Duodenal mucosa (tissue), 2 donors: ENCODE measurements around the gene RIPOR2.

Source experiments
- H3K27ac ChIP-seq: one replicate; pipeline ENCODE4 v1.7.0; 2013; ENCODE audit warnings: low read depth, low read length
- H3K27me3 ChIP-seq, 2 donors: one replicate each; pipeline ENCODE4 v1.7.0; 2013; ENCODE audit warnings: low read length in 2 of 2, control low read depth in 1 of 2; ENCODE audit not compliant: insufficient read depth in 2 of 2, control insufficient read depth in 1 of 2
- H3K36me3 ChIP-seq, 2 donors: one replicate each; pipeline ENCODE4 v1.7.0; 2013; ENCODE audit warnings: low read length in 2 of 2, control low read depth in 1 of 2; ENCODE audit not compliant: insufficient read depth in 2 of 2, control insufficient read depth in 1 of 2
- H3K4me1 ChIP-seq, 2 donors: one replicate each; pipeline ENCODE4 v1.7.0; 2013; ENCODE audit warnings: low read length in 2 of 2, control low read depth in 1 of 2; ENCODE audit not compliant: insufficient read depth in 2 of 2, control insufficient read depth in 1 of 2
- H3K4me3 ChIP-seq, 2 donors: one replicate each; pipeline ENCODE4 v1.7.0; 2013; ENCODE audit warnings: low read length in 2 of 2, low read depth in 1 of 2
- H3K9ac ChIP-seq, 2 donors: one replicate each; pipeline ENCODE4 v1.7.0; 2013; ENCODE audit warnings: low read length in 2 of 2, low read depth in 1 of 2
- H3K9me3 ChIP-seq, 2 donors: one replicate each; pipeline ENCODE4 v1.7.0; 2013; ENCODE audit warnings: low read length in 2 of 2, control low read depth in 1 of 2; ENCODE audit not compliant: control insufficient read depth in 1 of 2

Gene RIPOR2

DNA sequence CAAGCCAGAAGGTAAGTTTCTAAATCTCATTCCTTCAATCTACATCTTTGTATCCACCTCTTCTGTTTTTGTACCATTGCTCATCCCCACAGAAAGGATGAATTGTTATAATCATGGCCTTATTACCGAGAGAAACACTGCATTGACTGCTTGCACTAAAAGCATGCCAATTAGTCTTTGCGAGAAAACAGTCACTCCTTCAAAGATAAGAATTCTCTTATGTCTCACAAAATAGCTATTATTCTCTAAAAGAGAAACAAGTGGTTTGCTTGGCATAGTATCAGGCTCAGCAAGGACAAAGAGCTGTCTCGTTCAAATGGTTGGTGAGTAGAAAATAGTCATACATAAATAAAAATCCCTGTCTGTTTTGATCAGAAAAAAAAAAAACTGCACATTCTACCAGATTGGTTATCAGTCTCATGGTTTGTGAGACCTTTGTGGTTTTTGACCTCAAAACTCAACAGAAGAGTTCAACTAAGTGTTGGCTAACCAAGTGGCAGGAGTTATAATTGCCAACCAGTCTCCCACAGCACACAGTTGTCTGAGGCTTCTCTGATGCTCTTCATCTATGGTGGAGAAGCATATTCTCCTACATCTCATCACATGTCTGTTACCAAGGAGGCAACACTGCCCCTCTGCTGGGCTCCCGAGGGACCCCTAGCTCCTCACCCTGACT lies 101.9 kb downstream of the RIPOR2 start:
- H3K27me3 ChIP-seq: no peaks in the 10 kb centered on the region
- H3K27ac ChIP-seq: no peak overlapping the region
- no peaks in the 10 kb centered on the region for H3K4me1 ChIP-seq
- no peaks in the 10 kb centered on the region for H3K9me3 ChIP-seq
- no peak overlapping the region for H3K4me3 ChIP-seq
- H3K9ac ChIP-seq: no peak overlapping the region
- H3K36me3 ChIP-seq: no peaks in the 10 kb centered on the region

DNA sequence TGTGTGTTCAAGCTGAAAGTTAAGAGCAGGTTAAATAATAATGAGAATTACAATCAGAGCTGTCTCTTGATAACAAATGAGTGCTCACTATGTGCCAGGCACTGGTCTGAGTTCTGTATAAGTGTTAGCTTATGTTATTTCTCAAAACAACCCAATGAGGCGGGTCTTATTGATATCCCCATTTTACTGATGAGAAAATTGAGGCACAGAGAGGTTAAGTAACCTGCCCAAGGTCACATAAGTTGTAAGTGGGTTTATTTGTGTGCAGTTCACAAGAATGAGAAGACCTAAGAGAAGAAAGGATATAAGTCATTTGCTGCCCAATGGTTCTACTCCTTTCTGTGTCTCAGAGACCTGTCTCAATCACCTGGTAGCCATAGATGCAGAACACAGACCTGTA lies 103.0 kb downstream of the RIPOR2 start:
- H3K27ac ChIP-seq: no peak overlapping the region
- no peaks in the 10 kb centered on the region for H3K36me3 ChIP-seq

DNA sequence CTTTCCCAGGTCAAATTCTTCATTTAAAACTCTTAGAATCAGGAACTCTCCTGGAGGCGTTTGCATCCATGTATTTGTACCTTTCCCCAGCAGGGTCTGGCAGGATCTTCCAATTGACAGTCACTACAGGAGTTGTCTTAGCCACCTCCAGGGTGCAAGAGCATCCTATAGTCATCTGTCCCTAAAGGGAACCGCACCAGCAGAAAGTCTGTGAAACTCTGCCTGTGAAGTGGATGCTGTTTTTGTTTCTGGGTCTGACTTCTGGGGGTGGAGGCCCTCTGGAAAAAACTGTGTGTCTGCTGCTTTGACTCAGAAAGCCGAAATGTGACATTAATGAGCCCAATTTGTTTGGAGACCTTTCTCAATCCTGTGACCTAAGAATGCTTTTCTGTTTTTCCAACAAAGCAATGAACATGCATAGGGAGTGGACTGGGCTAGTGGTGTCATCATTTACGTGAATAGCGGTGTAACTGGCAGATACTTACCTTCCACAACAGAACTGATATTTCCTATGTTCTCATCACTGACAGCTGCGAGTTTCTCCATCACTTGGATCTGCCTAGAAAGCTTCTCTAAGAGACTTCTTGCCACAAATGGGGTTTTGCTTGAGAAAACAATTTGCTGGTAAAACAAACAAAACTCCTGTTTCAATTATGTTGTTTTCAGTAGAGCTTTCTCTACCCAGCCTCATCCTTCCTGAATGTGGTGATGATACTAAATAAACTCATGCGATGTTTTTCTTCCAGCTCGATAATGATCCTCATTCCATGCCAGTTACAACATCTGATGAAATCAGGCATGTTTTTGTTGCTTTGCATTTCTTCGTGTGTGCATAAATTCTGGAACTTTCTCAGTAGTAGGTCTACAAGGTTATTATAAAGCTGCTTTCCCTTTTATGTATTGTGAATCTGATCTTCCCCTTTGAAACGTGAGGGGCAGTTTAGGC lies 103.7 kb downstream of the RIPOR2 start:
- Histone ChIP-seq H3K36me3 (no peaks in the 10 kb centered on the region), H3K9me3 (no peaks in the 10 kb centered on the region), H3K27ac (no peak overlapping the region)

More for the DNA sequence above, 103.0 kb downstream of the RIPOR2 start:
- Histone ChIP-seq H3K9ac (no peak overlapping the region), H3K4me1 (no peaks in the 10 kb centered on the region), H3K4me3 (no peak overlapping the region), H3K9me3 (no peaks in the 10 kb centered on the region), H3K27me3 (no peaks in the 10 kb centered on the region)

DNA sequence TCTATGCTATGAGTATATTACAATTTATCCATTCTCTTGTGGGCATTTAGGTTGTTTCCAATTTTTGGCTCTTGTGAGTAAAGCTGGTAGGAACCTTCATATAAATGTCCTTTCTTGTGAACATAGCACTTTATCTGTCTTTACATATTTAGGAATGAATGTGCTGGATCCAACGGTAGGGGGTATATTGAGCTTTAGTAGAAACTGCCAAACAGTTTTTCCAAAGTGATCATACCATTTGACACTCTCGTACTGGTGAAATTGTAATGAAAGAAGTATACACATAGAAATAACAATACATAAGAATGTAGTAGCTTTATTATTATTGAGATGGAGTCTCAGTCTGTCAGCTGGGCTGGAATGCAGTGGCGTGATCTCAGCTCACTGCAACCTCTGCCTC lies 106.1 kb downstream of the RIPOR2 start:
- no peaks in the 10 kb centered on the region for H3K4me1 ChIP-seq
- H3K27me3 ChIP-seq: no peaks in the 10 kb centered on the region
- no peak overlapping the region for H3K9ac ChIP-seq
- H3K36me3 ChIP-seq: no peaks in the 10 kb centered on the region
- H3K4me3 ChIP-seq: no peak overlapping the region
- H3K9me3 ChIP-seq: no peaks in the 10 kb centered on the region
- no peak overlapping the region for H3K27ac ChIP-seq

More for the DNA sequence above, 103.7 kb downstream of the RIPOR2 start:
- Histone ChIP-seq H3K4me1 (no peaks in the 10 kb centered on the region), H3K4me3 (no peak overlapping the region), H3K9ac (no peak overlapping the region), H3K27me3 (no peaks in the 10 kb centered on the region)

DNA sequence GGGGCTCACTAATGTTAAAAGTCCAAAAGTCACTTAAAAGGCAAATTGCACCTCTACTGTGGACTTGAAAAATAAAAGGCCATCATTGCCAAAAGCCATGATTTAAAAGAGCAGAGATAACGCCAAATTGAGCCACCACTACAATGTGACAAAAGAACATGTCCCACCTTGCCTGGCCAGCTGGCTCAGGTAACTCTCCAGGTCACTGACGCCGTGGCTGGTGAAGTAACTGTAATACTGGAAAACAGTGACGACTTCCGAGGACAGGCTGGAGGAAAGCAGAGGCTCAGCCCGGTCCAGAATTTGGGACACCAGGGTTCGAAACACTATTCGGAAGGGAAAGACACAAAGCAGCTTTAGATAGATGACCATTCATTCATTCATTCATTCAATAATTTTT lies 107.8 kb downstream of the RIPOR2 start:
- no peaks in the 10 kb centered on the region for H3K4me1 ChIP-seq
- no peaks in the 10 kb centered on the region for H3K27me3 ChIP-seq
- H3K9ac ChIP-seq: no peak overlapping the region
- H3K9me3 ChIP-seq: no peaks in the 10 kb centered on the region
- H3K27ac ChIP-seq: no peak overlapping the region
- no peak overlapping the region for H3K4me3 ChIP-seq
- no peaks in the 10 kb centered on the region for H3K36me3 ChIP-seq

- Histone ChIP-seq H3K27ac (no peak overlapping the region), H3K36me3 (no peaks in the 10 kb centered on the region), H3K4me1 (no peaks in the 10 kb centered on the region)
Measured at GRCh38 chr6:24827162-24827561, 108.6 kb downstream of the RIPOR2 start.

DNA sequence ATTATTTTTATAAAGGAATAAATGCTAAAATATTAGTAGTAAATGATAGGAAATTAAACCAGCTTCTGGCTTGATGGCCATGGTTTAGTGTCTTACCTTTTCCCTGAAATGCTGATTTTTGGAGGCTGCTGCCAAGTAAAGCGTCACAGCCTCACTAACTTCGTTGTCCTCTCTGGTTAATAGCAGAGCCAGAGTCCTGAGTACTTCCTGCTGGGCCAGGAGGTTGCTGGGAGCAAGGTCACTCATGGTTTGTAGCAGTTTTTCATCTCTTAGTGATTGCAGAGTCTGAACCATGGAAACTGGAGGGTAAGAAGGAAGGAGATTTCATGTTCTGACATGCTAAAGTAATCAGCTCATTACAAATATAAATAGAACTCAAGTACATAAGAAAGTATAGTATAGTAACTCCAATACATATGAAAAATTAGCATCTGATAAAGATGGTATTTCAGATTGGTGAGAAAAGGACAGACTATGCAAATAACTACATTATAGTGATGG lies 110.6 kb downstream of the RIPOR2 start:
- no peak overlapping the region for H3K9ac ChIP-seq
- no peak overlapping the region for H3K4me3 ChIP-seq
- no peak overlapping the region for H3K27ac ChIP-seq
- no peaks in the 10 kb centered on the region for H3K27me3 ChIP-seq
- H3K9me3 ChIP-seq: no peaks in the 10 kb centered on the region
- H3K4me1 ChIP-seq: no peaks in the 10 kb centered on the region
- no peaks in the 10 kb centered on the region for H3K36me3 ChIP-seq

More at GRCh38 chr6:24827162-24827561, 108.6 kb downstream of the RIPOR2 start:
- Histone ChIP-seq H3K9me3 (no peaks in the 10 kb centered on the region), H3K9ac (no peak overlapping the region), H3K27me3 (no peaks in the 10 kb centered on the region), H3K4me3 (no peak overlapping the region)

- H3K9me3 ChIP-seq: no peaks in the 10 kb centered on the region
- H3K9ac ChIP-seq: no peak overlapping the region
- H3K36me3 ChIP-seq: no peaks in the 10 kb centered on the region
- no peaks in the 10 kb centered on the region for H3K27me3 ChIP-seq
- H3K4me1 ChIP-seq: no peaks in the 10 kb centered on the region
- H3K4me3 ChIP-seq: no peak overlapping the region
- H3K27ac ChIP-seq: no peak overlapping the region
Measured at GRCh38 chr6:24824142-24824938, 111.4 kb downstream of the RIPOR2 start.

DNA sequence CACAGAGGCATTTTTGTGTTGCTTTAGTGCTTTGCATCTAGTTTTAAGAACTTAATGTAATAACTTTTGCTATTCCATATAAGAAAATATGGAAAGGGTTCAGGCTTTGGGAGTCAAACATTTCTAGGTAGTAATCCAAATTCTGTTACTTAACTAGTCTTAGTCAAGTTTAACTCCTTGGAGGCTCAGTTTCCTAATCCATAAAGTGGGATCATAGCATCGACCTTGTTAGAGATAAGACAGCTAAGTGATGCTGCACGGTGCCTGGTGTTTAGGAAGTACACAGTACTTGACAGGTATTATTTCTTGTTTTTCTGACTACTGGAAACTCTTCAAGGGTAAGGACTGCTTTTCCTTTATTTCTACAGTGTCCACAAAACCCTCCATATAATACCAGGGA lies 112.6 kb downstream of the RIPOR2 start:
- Histone ChIP-seq H3K27me3 (no peaks in the 10 kb centered on the region), H3K4me3 (no peak overlapping the region), H3K27ac (no peak overlapping the region), H3K4me1 (no peaks in the 10 kb centered on the region), H3K36me3 (no peaks in the 10 kb centered on the region), H3K9me3 (no peaks in the 10 kb centered on the region), H3K9ac (no peak overlapping the region)
